Skin epidermis (tissue), 12 donors: ENCODE data around the gene PPP2R2C.
A peak's percentile ranks its signal among the peaks of the same experiment; 100 is the strongest.

ENCODE experiments used
- H3K27ac ChIP-seq, 21 experiments: fragments of 200-600 bp; sonication (generic) in 11 of 21; one replicate each; pipeline ENCODE4 v1.5.0; 2020; ENCODE audit warnings: mild to moderate bottlenecking in 3 of 21, inconsistent platforms in 2 of 21, moderate library complexity in 2 of 21
- H3K4me3 ChIP-seq, 7 experiments: fragments of 200-600 bp; sonication (generic) in 2 of 7; one replicate each; pipeline ENCODE4 v1.5.0; 2020; ENCODE audit warnings: inconsistent platforms in 2 of 7, mild to moderate bottlenecking in 2 of 7, moderate library complexity in 1 of 7

PPP2R2C gene

GRCh38 chr4:6495296-6495590 is 22.8 kb upstream of the PPP2R2C start:
- no peak overlapping the region for H3K27ac ChIP-seq
- H3K4me3 ChIP-seq = no peak overlapping the region

DNA sequence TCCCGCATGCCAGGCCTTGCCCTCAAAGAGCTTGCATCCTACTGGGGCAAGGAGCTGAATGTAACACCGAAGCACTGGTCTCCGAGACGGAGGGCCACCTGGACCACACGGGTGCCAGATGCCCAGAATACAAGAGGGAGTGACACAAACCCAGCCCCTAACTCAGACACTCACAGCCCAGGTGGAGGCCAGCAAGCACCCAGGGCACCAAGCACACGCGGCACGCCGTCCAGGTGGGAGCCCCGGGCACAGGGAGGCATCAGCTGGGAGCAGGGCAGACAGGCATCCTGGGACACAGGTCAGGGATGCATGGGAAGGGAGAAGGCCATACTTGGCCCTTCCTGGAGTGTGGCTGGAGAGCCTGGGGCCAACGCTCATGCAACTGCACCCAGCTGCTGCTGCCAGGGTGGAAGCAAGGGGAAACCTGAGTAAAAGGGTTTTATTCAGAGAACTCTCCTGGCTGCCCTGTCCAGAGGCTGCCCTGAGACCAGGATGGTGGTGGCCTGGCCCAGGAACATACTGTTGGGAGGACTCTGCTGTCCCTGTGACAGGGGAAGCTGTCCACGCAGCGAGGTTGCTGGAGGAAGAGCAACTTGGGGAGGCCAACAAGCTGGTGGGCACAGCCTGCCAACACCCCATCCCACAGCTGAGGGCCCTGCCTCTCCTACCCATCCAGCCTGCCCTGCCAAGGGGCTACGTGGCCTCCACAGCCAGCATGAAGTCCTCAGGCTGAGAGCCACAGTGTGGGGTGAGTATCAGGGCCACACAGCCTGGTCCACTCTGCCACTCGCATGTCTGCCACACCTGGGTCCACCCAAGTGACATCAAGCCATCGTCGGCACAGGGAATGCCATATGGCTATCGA is 22.2 kb upstream of the PPP2R2C start:
- H3K4me3 ChIP-seq = no peak overlapping the region
- H3K27ac ChIP-seq = no peak overlapping the region

GRCh38 chr4:6493658-6494304 is 21.4 kb upstream of the PPP2R2C start:
- Histone ChIP-seq H3K4me3 (no peak overlapping the region), H3K27ac (peak overlapping the region in 2 of 21 experiments; percentile 22 to 45)

GRCh38 chr4:6492861-6493657 is 20.6 kb upstream of the PPP2R2C start:
- no peak overlapping the region for H3K4me3 ChIP-seq
- peak overlapping the region in 2 of 21 experiments; percentile 22 to 45 for H3K27ac ChIP-seq

DNA sequence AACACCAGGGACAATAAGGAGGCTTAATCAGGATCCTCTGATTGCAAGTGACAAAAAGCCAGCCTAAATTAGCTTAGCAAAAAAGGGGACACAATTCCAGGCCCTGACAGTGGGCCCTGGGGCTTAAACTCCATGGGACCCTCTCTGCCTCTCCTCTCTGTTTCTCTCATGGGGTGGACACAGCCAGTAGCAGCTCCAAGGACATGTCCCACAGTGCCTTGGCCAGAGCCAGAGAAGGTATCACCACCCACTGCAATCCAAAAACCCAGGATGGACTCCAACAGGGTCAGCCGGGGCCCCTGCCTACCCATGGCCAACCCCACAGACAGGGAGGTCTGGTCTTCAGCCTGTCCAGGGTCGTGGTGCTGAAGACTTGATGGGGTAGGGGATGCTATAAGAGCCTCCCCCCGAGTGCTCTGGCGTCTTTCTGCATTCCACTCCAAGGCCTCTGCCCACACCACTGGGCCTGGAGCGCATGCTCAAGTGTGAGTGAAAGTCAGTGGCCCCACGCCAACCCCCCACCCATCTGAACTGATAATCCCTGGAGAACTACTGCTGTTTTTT is 19.7 kb upstream of the PPP2R2C start:
- Histone ChIP-seq H3K4me3 (no peak overlapping the region), H3K27ac (no peak overlapping the region)

- Histone ChIP-seq H3K4me3 (no peak overlapping the region), H3K27ac (no peak overlapping the region)
Observed at GRCh38 chr4:6491235-6491634, 18.8 kb upstream of the PPP2R2C start.

- H3K27ac ChIP-seq = no peak overlapping the region
- no peak overlapping the region for H3K4me3 ChIP-seq
Observed at GRCh38 chr4:6489927-6490326, 17.5 kb upstream of the PPP2R2C start.

DNA sequence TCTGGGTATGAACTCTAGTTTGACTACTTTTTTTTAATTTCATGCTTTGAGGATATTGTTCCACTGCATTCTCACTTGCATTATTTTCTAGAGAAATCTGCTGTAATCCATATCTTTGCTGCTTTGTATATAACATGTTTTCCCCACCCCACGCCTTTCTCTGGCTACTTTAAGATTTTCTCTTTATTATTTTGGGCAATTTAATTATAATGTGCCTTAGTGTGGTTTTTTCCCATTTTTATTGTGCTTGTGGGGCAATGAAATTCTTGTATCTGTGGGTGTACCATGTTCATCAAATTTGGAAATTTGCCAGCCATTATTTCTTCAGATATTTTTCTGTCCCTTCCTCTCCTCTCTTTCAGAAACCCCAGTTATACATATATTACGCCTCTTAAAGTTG is 15.1 kb upstream of the PPP2R2C start:
- Histone ChIP-seq H3K4me3 (no peak overlapping the region), H3K27ac (no peak overlapping the region)

DNA sequence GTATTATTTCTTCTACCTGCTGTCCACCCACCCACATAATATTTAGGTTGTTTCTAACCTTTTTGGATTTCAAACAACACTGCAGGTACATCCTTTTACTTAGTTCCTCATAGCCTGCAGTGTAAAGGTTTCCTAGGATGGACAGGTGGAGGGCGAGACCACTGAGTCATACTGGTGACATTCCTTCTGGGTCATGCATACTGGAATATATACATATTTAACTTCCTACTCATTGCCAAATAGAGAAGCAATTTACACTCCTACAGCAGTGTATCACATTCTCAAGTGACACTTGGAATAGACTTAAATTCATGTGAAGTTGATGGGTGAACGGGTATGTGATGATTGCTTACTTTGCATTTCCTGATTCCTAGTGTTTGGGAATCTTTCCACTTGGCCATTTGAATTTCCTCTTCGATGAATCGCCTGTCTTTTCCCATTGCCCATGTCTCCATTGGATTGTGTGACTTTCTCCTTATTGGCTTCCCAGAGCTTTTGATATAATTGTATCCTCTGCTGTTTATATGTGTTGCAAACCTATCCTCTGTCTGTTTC is 8.2 kb upstream of the PPP2R2C start:
- H3K27ac ChIP-seq = no peak overlapping the region
- H3K4me3 ChIP-seq = no peak overlapping the region

DNA sequence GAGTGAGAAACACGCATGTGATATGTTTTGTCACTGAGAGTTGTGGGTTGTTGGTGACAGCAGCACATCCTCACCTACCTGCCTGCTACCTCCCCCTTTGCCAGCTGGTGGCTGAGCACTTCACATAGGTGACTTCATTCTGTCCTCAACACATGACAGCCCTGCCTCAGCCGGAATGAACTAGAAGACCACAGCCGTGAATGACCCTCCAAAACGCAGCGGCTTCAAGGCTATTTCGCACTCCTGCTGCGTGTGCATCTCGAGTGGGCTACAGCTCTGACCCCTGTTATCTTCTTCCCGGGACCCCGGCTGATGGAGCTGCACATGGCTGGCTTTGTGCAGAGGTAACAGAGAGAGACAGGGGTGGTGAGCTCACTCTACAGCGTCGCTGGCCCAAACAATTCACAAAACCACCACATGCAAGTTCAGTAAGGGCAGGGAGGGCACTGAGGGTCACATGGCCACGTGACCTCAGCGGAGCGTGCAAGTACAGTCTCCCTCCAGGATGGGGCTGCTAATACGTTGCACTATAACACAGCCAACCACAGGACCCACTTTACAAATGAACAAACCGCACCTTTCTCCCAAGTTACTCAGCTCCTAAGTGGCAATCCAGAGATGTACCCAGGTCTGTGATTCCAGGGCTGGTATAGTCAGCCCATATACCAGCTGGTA is 6.3 kb upstream of the PPP2R2C start:
- Histone ChIP-seq H3K4me3 (no peak overlapping the region), H3K27ac (no peak overlapping the region)

DNA sequence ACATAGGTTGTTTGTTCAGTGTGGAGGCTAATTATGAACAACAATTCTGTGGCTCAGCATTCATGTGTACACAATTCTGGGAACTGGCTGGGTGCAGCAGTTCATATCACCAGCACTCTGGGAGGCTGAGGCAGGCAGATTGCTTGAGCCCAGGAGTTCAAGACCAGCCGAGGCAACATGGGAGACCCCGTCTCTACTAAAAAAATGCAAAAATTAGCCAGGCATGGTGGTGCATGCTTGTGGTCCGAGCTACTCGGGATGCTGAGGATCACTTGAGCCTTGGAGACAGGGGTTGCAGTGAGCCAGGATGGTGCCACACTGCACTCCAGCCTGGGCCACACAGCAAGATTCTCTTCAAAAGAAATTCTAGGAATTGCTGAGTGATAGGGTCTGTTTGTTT is 4.5 kb upstream of the PPP2R2C start:
- H3K4me3 ChIP-seq = no peak overlapping the region
- no peak overlapping the region for H3K27ac ChIP-seq

DNA sequence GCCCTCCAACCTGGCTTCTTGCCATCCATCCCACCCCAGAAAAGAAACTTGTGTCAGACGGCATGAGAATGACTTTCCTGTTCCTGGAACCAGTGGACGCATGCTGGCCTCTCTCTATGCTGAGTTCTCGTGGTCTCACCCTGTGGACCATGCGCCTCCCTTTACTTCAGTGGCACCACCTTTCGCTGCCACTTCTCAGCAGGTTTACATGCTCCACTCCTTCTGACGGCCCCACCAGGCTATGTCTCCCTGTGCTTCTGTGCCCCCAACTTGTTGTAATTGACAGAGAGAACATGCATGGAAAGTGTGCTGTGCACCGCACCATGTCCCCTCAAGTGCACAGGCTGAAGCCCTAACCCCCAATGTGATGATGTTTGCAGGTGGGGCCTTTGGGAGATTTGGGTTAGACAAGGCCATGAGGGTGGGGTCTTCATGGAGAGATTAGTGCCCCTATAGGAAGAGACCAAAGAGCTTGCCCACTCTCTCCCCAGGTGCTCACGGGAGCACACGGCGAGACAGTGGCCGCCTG is 3.1 kb upstream of the PPP2R2C start:
- Histone ChIP-seq H3K4me3 (no peak overlapping the region), H3K27ac (no peak overlapping the region)

DNA sequence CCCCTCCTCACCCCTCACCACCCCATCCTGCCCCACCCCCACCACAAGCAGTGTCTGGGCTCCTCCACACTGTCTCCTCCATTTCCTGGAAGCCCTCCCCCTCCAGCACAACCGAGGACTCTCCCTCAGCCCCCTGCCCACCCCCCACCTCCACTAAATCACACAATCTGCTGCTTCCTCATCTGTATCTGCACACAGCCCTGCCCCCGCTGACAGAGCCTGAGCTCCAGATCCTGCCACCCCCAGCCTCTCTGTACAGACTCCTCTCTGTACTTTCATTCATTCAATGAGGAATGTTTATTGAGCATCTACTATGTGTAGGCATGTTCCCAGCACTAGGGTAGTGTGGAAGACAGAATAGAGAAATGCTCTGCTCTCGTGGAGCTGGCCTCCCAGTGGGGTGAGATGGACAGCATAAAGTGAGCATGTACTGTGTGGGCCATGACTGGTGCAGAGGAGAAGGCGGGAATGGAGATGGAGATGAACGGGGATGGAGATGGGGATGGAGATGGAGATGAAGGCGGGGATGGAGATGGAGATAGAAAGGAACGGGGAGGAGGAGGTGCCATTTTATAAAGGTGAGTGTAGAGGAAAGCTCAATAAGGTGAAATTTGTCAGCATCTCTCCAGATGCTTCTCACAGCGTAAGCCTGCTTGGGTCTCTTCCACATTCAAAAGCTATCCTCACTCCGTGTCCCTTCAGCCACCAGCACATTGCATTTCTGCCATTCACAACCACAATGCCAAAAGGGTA is 2.5 kb upstream of the PPP2R2C start:
- Histone ChIP-seq H3K27ac (no peak overlapping the region), H3K4me3 (no peak overlapping the region)

GRCh38 chr4:6474053-6474568 is 1.7 kb upstream of the PPP2R2C start:
- H3K27ac ChIP-seq = no peak overlapping the region
- H3K4me3 ChIP-seq = no peak overlapping the region

GRCh38 chr4:6473264-6474052 is 1.0 kb upstream of the PPP2R2C start:
- H3K27ac ChIP-seq = no peak overlapping the region
- no peak overlapping the region for H3K4me3 ChIP-seq

DNA sequence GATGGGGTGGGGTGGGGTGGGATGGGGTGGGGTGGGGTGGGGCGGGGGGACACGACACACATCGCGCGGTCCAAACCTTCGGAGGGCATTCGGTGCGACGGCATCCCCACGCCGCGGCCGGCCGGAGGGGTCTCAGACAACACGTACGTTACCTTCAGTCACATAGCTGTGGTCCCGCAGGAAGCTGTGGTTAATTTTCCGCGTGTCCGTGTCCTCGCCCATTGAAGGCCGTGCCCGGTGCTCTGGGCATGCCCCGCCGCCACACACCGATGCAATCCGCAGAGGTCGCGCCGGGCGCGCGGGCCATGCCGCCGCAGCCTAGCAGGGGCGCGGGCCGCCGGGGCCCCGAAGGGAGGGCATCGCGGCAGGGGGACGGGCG is 417 bp downstream of the PPP2R2C start:
- peak overlapping the region; percentile 16 to 41 (median 35) for H3K4me3 ChIP-seq
- no peak overlapping the region for H3K27ac ChIP-seq

GRCh38 chr4:6471307-6472007 is 957 bp downstream of the PPP2R2C start:
- H3K27ac ChIP-seq = peak overlapping the region in 9 of 21 experiments; percentile 1 to 50 (median 33)
- H3K4me3 ChIP-seq = peak overlapping the region; percentile 16 to 41 (median 35)
